Psoas muscle (tissue), 8 donors: ENCODE results near the gene DNAAF5. TPM values are rescaled to one million over a fixed set of nuclear protein-coding genes. Genes with fewer than 3 reads are reported as not detected.

Experiments
- ATAC-seq, 4 donors: fragments of 200-7000 bp; cut with Tn5 transposase; one replicate each; pipeline ENCODE4 v1.9.1; 2020; ENCODE audit warnings: moderate library complexity in 3 of 4, mild to moderate bottlenecking in 2 of 4
- DNase-seq, 2 donors: peaks; one replicate each; pipeline ENCODE4 v3.0.0-alpha.2; 2020
- H3K27ac ChIP-seq: fragments of 200-600 bp; one replicate; pipeline ENCODE4 v1.8.0; 2022
- H3K27me3 ChIP-seq, 3 donors: fragments of 200-600 bp in 1 of 3; one replicate each; pipeline versions ENCODE4 v1.6.1 to v1.8.0; 2013 to 2022; ENCODE audit warnings: low read length in 2 of 3, mild to moderate bottlenecking in 2 of 3, moderate library complexity in 1 of 3; ENCODE audit not compliant: insufficient read depth in 3 of 3
- H3K36me3 ChIP-seq, 2 donors: fragments of 200-600 bp in 1 of 2; one replicate each; pipeline versions ENCODE4 v1.6.1 to v1.8.0; 2013 to 2022; ENCODE audit warnings: low read depth in 1 of 2, mild to moderate bottlenecking in 1 of 2, moderate library complexity in 1 of 2; ENCODE audit not compliant: insufficient read depth in 1 of 2
- H3K4me1 ChIP-seq: fragments of 200-600 bp; one replicate; pipeline ENCODE4 v1.8.0; 2022
- H3K4me3 ChIP-seq: fragments of 200-600 bp; one replicate; pipeline ENCODE4 v1.8.0; 2022; ENCODE audit warnings: mild to moderate bottlenecking
- H3K9me3 ChIP-seq: fragments of 200-600 bp; one replicate; pipeline ENCODE4 v1.8.0; 2022
- CTCF ChIP-seq: fragments of 200-600 bp; IDR thresholded peaks from one replicate; pipeline ENCODE4 v1.8.0; 2022; ENCODE audit warnings: antibody characterized with exemption
- WGBS, 3 donors: extraction: QIAGEN DNeasy Blood & Tissue Kit; methylation state at CpG; one replicate each; pipeline versions ENCODE4 v1.1.6 to v1.1.7; 2013; 5-methylcytosine and 5-hydroxymethylcytosine counted together
- intact Hi-C, 2 donors: fragments of 100-400 bp; cut with DNase I; formaldehyde crosslinking; loops; one replicate each; pipeline versions ENCODE4 v1.11.0 to v1.14.2; 2022
- polyA plus RNA-seq, 3 donors: library from polyadenylated mRNA; stranded (reverse); fragments of 200-250 nt; gene quantifications; one replicate each; pipeline ENCODE4 v1.2.3, GENCODE V29; 2013
- total RNA-seq, 4 donors: library from RNA; stranded (reverse); fragmentation: NEBNext Ultra II Directional in 2 of 4; extraction: Animal tissue kit (Norgen Biotek cat#: 25700) in 2 of 4; gene quantifications; one replicate each; pipeline versions ENCODE4 v1.2.1 to v1.2.4, GENCODE V29; 2021 to 2023
- donor health status: healthy with polysubstance abuse.
- donor health status: DM: no; HTN: no; CAD: no; lungs with moderate emphysema.
- donor health status: Bipolar disorder and iron deficiency.
- donor health status: healthy.
- donor health status: DM: yes; HTN: yes; CAD: no.
- donor health status: DM: no; HTN: no; CAD: no.
- donor health status: DM: no; HTN: no; CAD: no.
- donor health status: DM: yes; HTN: yes; CAD: no.

DNAAF5 gene
- total and polyA plus RNA-seq, 7 donors: 9.3 to 26.7 (median 17.8) TPM

DNA sequence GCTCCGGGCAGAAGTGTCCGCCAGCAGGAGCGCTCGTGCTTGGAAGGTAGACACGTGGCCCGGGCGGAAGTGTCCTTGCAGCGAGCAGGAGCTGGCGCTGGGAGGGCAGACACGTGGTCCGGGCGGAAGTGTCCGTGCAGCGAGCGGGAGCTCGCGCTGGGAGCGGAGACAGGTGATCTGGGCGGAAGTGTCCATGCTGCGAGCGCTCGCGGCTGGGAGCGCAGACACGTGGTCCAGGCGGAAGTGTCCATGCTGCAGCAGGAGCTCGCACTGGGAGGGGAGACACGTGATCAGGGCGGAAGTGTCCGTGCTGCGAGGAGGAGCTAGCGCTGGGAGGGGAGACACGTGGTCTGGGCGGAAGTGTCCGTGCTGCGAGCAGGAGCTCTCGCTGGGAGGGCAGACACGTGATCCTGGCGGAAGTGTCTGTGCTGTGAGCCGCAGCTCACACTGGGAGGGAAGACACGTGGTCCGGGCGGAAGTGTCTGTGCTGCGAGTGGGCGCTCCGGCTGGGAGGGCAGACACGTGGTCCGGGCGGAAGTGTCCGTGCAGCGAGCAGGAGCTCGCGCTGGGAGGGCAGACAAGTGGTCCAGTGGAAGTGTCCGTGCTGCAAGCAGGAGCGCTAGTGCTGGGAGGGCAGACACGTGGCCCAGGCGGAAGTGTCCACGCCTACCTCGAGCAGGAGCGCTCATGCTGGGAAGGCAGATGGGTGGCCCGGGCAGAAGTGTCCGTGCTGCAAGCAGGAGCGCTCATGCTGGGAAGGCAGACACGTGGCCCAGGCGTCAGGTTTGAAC, 41.6 kb downstream of the DNAAF5 start:
- intact Hi-C loops: loop anchor here in 1 of 2 donors (2.0 kb wide), 1 partner anchor 19 kb away; no protein-coding TSS in a partner anchor
- ATAC-seq (peak; percentile 24 to 59 (median 51)), DNase-seq (peak in 1 of 2 donors; percentile 60)
- H3K9me3 ChIP-seq: no peaks in the 10 kb centered on the region
- peaks cover 0 to 48% of the 10 kb centered on the region in 2 donors for H3K36me3 ChIP-seq
- 90 to 93% (median 91%) methylated on average over 65 of the region's 65 CpGs for WGBS, 3 donors
- H3K27me3 ChIP-seq: no peaks in the 10 kb centered on the region
- peak overlapping the region; percentile 8 for H3K4me3 ChIP-seq
- TF ChIP-seq CTCF: no peak
- peak overlapping the region; percentile 74 for H3K27ac ChIP-seq
- H3K4me1 ChIP-seq: peaks cover 22% of the 10 kb centered on the region

- intact Hi-C loops: no loop called here
- peak overlapping the region; percentile 8 for H3K4me3 ChIP-seq
- H3K9me3 ChIP-seq: no peaks in the 10 kb centered on the region
- H3K4me1 ChIP-seq: peaks cover 22% of the 10 kb centered on the region
- no peak for TF ChIP-seq CTCF
- peak; percentile 70 to 76 for DNase-seq
- H3K27ac ChIP-seq: peak overlapping the region; percentile 74
- WGBS, 3 donors: 48 to 63% (median 51%) methylated on average over 36 of the region's 36 CpGs
- H3K36me3 ChIP-seq: peaks cover 2 to 43% of the 10 kb centered on the region in 2 donors
- no peaks in the 10 kb centered on the region for H3K27me3 ChIP-seq
- peak; percentile 44 to 80 (median 74) for ATAC-seq
These were observed 42.5 kb downstream of the DNAAF5 start for GRCh38 chr7:768881-769504.

DNA sequence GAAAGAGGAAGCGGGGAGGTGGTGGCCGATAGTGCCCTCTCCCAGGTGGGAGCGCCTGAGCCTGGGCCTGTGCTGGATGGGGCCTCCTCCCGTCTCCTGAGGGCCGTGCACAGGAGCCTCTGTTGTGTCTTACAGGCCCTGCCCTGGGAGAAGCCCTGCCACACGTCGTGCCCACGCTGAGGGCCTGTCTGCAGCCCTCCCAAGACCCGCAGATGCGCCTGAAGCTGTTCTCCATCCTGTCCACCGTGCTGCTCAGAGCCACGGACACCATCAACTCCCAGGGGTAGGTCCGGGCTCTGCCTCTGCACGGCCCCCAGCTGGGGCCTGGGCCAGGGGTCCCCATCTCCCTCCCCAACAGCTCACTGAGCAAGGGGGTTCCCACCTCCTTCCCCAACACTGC, 43.8 kb downstream of the DNAAF5 start:
- ATAC-seq (no peak), DNase-seq (no peak)
- no peak overlapping the region for H3K4me3 ChIP-seq
- no peak overlapping the region for H3K27ac ChIP-seq
- WGBS, 3 donors: 92 to 98% (median 95%) methylated on average over 14 of the region's 14 CpGs
- no peaks in the 10 kb centered on the region for H3K9me3 ChIP-seq
- H3K27me3 ChIP-seq: no peaks in the 10 kb centered on the region
- TF ChIP-seq CTCF: no peak
- H3K36me3 ChIP-seq: peaks cover 2 to 37% of the 10 kb centered on the region in 2 donors
- H3K4me1 ChIP-seq: peaks cover 22% of the 10 kb centered on the region
- intact Hi-C loops: no loop called here

- 71 to 73% (median 71%) methylated on average over 7 of the region's 7 CpGs for WGBS, 3 donors
- Histone ChIP-seq H3K27ac (peak overlapping the region; percentile 60), H3K9me3 (no peaks in the 10 kb centered on the region), H3K4me1 (peaks cover 22% of the 10 kb centered on the region), H3K36me3 (peaks cover 2 to 37% of the 10 kb centered on the region in 2 donors), H3K4me3 (no peak overlapping the region), H3K27me3 (no peaks in the 10 kb centered on the region)
- TF ChIP-seq CTCF: no peak
- intact Hi-C loops: no loop called here
- ATAC-seq: no peak
- DNase-seq: no peak
These were observed 44.3 kb downstream of the DNAAF5 start for GRCh38 chr7:770741-771166.
